Fibroblast of peridontal ligament (primary cell): Measurements from ENCODE around the gene TIMM8A.

Experiments
- DNase-seq: peaks from one replicate; pipeline ENCODE4 v3.0.0-alpha.2; 2010; ENCODE audit errors: extremely low read depth

The TIMM8A gene

DNA sequence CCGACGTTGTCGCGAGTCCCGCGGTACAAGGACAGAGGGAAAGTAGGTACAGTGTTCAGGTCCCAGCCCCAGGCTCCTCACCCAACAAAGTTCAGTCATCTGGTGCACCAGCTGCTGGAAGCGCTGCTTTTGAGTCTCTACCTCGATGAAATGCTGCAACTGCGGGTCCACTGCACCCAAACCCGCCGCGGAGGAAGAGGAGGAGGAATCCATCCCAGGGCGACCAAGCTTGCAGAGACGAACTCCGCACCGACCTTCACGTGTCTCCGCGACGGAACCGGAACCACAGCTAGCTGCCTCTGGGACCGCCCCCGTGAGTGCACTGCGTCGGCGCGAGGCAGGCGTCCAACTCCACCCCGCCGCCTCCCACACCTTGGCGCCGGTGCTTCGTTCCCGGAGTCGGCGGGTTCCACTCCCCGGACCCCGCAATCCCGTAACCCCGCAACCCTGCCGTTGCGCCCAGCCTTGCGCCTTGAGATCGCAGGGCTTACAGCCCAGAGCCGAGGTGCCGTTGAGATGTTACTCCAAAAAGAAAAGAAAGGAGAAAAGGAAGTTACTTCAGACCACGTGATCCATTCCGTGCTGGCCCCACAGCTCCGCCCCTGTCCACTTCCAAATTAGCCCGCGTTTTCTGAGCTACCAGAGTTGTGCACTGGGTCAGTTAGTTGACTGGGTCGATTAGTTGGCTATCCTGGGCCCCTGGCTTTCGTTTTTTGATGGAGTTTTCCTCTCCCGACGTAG is at the start of gene TIMM8A:
TSS of gene TIMM8A (minus strand) at position 291 of the 741 bp plus-strand sequence. CDS start at position 213, 78 bp downstream.
- peak; percentile 60 for DNase-seq

- DNase-seq = no peak
These were observed 49.2 kb upstream of the TIMM8A start for GRCh38 chrX:101397779-101398178.

GRCh38 chrX:101395789-101396188 is 47.2 kb upstream of the TIMM8A start:
- peak; percentile 38 for DNase-seq

GRCh38 chrX:101394372-101394771 is 45.8 kb upstream of the TIMM8A start:
- no peak for DNase-seq

- no peak for DNase-seq
These were observed 45.2 kb upstream of the TIMM8A start for GRCh38 chrX:101393530-101394305.

DNA sequence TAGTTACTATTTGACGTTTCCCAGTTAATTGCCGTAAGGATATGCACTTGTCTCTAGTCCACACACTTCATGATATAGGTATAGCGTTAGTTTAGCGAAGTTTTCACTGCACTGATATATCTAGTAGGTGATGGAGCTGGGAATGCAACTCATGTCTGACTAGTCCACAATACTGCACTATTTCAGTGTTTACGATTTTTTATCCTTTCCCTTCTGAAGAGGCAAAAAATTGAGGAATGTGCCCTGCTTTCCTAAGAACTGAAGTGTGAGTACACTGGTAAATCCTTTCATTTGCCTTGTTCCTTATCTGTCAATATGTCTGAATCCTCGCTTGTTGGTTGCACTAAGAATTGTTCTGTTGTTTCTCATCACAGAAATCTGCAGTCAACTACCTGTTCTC is 43.3 kb upstream of the TIMM8A start:
- no peak for DNase-seq

DNA sequence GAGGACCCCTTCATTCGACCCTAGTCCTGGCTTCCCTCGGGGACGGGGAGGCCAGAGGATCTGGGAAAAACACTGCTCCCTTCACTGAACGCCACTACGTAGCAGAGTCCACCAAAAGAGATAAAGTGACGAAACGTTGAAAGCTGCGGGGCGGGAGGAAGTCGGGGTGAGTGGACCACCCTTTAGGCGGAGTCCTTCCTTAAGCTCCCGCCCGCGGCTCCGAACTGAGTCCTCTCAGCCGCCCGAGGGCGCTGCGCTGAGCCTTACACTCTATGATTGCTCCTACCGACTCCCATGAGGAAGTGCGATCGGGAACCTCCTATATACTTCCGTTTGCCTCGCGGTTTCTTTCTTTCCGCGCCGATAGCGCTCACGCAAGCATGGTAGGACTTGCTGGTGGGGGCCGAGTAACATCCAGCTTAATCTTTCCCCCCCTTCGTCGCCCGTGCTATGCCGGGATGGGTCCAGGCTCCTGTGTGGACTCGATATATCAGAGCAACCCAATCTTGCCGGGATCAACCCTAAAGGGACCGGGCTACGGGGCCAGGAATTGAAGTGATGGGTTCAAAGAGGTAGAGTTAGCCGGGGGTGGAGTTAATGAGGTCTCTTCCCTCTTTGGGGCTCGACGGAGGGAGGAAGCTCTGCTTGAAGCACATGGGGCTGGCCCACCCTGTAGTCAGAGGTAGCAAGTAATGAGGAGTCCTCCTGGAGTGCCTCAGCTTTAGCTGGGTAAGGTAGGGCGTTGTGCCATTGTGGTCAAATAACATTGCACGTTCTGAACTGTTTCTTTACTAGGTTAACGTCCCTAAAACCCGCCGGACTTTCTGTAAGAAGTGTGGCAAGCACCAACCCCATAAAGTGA is 42.4 kb upstream of the TIMM8A start, which contains the start of gene RPL36A:
TSS of gene RPL36A (plus strand) at position 348 of the 862 bp plus-strand sequence. CDS start at position 381, 33 bp downstream.
- DNase-seq = peak; percentile 89

DNA sequence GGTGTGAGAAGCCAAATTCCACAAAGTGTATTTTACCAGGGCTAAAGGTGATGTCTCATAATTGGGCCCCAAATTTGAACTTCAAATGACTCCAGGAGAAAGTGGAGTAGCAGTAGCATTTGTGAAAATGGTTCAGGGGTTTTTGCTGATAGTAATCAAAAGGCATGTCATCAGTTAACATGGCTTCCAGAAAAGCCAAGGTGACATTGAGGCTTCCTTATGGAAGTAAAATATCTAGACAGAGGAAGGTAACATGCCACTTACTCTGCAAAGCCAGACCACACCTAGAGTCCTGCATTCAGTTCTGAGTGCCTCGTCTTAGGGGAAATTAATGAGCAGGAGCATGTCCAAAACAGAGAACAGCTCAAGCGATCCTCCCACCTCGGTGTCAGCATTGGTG is 40.1 kb upstream of the TIMM8A start:
- DNase-seq = no peak

DNA sequence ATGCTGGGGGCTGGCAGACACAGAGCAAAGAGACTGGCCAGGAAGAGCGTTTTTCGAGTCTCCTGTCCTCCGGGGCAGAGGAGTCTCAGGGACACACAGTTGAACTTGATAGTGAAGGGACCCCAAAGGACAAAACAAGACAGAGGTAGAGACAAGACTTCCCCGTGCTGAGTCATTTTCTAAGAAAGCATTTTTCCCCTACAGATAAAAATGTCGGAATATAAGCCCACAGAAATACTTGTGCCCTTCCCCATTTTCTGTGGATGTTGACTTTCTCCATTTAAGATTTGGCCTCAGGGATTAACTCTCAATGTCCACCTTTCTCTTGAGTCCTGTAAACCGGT is 38.0 kb upstream of the TIMM8A start:
- DNase-seq = no peak

DNA sequence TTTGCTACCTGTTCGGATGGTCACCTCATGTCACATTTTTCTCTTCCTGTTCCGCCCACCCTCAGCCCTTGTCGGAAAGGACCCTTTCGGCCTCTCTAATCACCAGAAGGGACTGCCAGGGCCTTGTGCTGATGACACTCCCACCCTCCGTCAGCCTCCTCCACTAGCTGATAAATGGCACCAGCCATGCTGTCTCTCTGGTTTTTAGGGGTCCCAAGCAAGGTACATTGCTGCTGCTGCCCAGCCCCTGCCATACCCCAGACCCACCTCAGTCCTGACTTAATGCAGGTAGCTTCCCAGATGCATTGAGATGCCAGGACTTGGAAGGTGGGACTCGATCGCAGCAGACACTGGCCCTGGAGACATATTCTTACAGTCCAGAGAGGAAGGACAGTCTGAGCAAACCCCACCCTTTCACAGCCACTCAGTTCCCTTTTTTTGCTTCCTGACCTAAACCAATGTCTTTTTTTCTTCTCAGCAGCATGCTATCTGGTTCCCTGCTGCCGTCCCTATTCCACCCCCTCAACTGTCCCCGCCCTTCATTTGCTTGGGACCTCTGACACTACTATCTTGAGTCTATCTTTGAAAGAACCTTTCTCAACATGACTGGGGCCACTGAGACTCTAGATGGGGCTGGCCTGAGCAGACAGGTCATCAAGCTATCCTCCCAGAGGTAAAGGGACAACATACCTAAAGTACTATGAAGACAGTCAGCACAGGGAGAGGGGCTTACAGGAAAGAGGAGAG is 37.4 kb upstream of the TIMM8A start, which contains the start of gene BTK:
TSS of gene BTK (minus strand) at position 397 of the 747 bp plus-strand sequence. CDS start 10,907 bp downstream, outside the sequence.
- DNase-seq = no peak

DNA sequence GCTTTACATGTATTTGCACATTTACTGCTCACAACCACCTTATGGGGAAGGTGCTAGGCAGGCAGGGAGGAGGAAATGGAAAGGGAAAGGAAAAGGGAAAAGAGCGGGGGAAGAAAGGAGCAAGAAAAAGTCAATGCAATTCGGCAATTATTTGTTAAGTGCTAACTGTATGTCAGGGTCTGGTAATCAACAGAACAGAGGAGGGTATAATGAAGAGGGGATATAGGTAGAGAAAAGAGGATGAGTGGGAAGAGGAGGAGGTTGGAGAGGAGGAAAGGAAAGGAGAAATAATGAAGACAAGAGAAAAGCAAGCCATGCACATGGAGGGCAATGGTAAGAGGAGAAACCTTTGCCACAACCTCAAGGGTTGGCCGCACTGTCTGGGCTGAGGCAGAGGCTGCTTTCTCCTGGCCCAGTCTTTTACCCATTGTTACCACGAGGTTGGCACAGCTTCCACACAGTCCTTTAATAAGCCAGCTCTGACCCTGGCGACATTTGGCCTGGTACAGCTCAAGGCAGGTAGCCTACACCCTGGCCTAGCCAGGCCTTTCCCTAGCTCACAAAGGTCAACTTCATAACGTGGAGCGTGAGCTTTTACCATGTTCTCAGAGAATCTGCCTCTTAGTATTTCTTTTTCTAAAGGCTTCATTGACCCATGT is 36.6 kb upstream of the TIMM8A start:
- DNase-seq = no peak

DNA sequence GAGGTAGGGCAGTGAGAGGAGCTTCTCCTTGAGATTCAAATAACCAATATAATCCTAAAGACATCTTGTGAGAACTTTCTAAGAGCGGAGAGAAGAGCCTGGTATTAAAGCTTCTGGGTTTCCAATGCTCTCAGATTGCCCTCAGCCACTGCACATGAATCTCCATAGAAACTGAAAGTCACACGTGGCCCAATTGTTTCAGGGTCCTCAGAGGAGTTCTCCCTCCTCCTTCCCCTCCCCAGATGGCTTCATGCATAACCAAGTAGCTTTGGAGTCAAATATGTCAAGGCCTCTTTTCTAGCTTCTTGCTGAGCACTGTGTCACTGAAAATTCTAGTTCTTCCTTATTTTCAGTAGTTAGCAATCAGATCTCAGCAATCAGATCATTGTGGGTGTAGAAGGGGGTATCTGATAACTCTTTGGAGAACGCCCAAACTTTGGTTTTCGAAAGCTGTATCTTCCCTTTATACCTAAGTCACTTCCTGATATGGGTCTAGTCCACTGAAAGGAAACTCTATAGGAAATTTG is 35.2 kb upstream of the TIMM8A start:
- no peak for DNase-seq

DNA sequence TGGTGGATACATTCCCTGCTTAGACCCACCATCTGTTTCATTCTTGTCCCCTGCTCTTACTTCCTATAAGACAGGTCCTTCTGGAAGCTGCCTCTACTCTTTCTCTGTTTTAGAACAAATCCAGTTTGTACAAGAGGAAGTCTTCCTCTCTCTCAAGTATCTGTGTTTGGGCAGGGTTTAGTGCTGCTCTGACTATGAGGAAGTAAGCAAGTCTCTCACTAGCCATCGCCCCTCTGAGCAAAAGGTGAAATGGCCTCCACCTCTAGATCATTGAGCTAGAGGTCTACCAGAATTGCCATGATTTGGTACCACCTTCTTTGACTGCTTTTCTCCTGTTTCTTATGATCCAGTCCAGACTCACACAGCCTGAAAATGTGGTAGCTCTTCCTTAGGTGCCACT is 29.0 kb upstream of the TIMM8A start:
- DNase-seq = no peak

- no peak for DNase-seq
These were observed 22.5 kb upstream of the TIMM8A start for GRCh38 chrX:101370888-101371504.

GRCh38 chrX:101369687-101370086 is 21.1 kb upstream of the TIMM8A start:
- DNase-seq = no peak

- DNase-seq = no peak
These were observed 20.3 kb upstream of the TIMM8A start for GRCh38 chrX:101368800-101369199.

GRCh38 chrX:101365301-101365795 is 16.8 kb upstream of the TIMM8A start:
- no peak for DNase-seq

DNA sequence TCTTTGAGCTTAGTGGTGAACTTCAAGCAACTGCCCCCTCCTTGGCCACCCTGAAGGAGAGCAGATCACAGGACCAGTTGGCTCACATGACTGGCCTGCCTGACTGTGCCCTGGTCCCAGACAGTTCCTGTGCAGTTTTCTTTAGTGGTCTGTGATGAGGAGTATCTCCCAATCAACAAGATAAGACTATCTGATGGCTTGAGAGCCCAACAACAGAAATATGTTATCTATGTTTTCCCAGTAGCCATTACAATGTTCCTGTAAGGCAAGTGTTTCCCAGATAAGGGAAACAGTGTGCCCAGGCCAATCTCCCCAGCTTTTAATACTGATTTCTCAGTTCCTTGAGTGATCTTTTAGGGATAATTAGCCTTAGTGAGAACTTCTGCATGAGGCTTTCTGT is 14.2 kb upstream of the TIMM8A start:
- no peak for DNase-seq

- DNase-seq = no peak
These were observed 13.6 kb upstream of the TIMM8A start for GRCh38 chrX:101362116-101362515.

- no peak for DNase-seq
These were observed 11.8 kb upstream of the TIMM8A start for GRCh38 chrX:101360390-101360789.
